K562 (cell line): Measurements from ENCODE around the gene IGSF21. TPM values are rescaled to one million over a fixed set of nuclear protein-coding genes. Genes with fewer than 3 reads are reported as not detected.
A peak's percentile ranks its signal among the peaks of the same experiment; 100 is the strongest.

Experiments used
- CBFA2T2 ChIP-seq: fragments of 450-650 bp; conservative IDR thresholded peaks from 2 replicates; pipeline ENCODE4 v1.6.1; 2017; ENCODE audit warnings: mild to moderate bottlenecking
- CTCF ChIP-seq, 3 experiments: IDR thresholded peaks in 2 of 3; conservative IDR thresholded peaks in 1 of 3; 2 replicates each; pipeline ENCODE4 v1.5.1; 2011 to 2012; ENCODE audit warnings: low read length in 3 of 3, mild to moderate bottlenecking in 3 of 3, control low read depth in 2 of 3, improper control_type of control experiment in 1 of 3, inconsistent platforms in 1 of 3, low read depth in 1 of 3, mixed read lengths in 1 of 3, moderate library complexity in 1 of 3; ENCODE audit not compliant: insufficient read depth in 2 of 3
- CTCFL ChIP-seq: IDR thresholded peaks from 2 replicates; pipeline ENCODE4 v1.6.1; 2011; ENCODE audit warnings: borderline replicate concordance, low read depth, mild to moderate bottlenecking, moderate library complexity, low read length; ENCODE audit not compliant: insufficient read depth, poor library complexity, severe bottlenecking
- ETV6 ChIP-seq, 3 experiments: fragments of 150-350 bp in 1 of 3; sonication (generic) in 1 of 3; formaldehyde crosslinking in 1 of 3; IDR thresholded peaks; 2 replicates each; pipeline versions ENCODE4 v1.6.1 to v1.8.0; 2014 to 2022; ENCODE audit warnings: borderline replicate concordance in 2 of 3, low read depth in 2 of 3, antibody characterized with exemption in 1 of 3, low read length in 1 of 3, mild to moderate bottlenecking in 1 of 3, missing genetic modification reagents in 1 of 3
- FOXM1 ChIP-seq, 2 experiments: fragments of 450-650 bp in 1 of 2; sonication (generic) in 1 of 2; formaldehyde crosslinking in 1 of 2; IDR thresholded peaks; 2 replicates each; pipeline versions ENCODE4 v1.6.1 to v1.9.0; 2017 to 2022; ENCODE audit warnings: low read depth in 2 of 2, mild to moderate bottlenecking in 2 of 2, missing genetic modification reagents in 1 of 2, moderate library complexity in 1 of 2
- GMEB1 ChIP-seq: fragments of 250-450 bp; sonication (Bioruptor Pico); IDR thresholded peaks from 2 replicates; pipeline ENCODE4 v1.4.0; 2020; ENCODE audit warnings: mild to moderate bottlenecking
- HES1 ChIP-seq: fragments of 450-650 bp; IDR thresholded peaks from 2 replicates; pipeline ENCODE4 v1.6.1; 2016; ENCODE audit warnings: low read depth, mild to moderate bottlenecking, moderate library complexity
- HMBOX1 ChIP-seq: sonication (generic); IDR thresholded peaks from 2 replicates; pipeline ENCODE4 v1.6.1; 2016
- ILK ChIP-seq: fragments of 450-650 bp; IDR thresholded peaks from 2 replicates; pipeline ENCODE4 v1.6.1; 2016; ENCODE audit warnings: missing genetic modification characterization, low read depth, mild to moderate bottlenecking, missing compliant biosample characterization, moderate library complexity, borderline replicate concordance
- MAX ChIP-seq: sonication (generic); formaldehyde crosslinking; IDR thresholded peaks from 2 replicates; pipeline ENCODE4 v1.9.0; 2022; ENCODE audit warnings: mild to moderate bottlenecking, missing genetic modification reagents
- POLR2AphosphoS2 ChIP-seq: IDR thresholded peaks from 2 replicates; pipeline ENCODE4 v1.6.1; 2012; ENCODE audit warnings: low read length, improper control_type of control experiment
- TAF1 ChIP-seq: IDR thresholded peaks from 2 replicates; pipeline ENCODE4 v1.6.1; 2011; ENCODE audit warnings: mild to moderate bottlenecking, low read length, moderate library complexity; ENCODE audit not compliant: insufficient read depth, control insufficient read depth, severe bottlenecking; ENCODE audit errors: extremely low read depth
- THRA ChIP-seq: fragments of 450-650 bp; IDR thresholded peaks from 2 replicates; pipeline ENCODE4 v1.6.1; 2017; ENCODE audit warnings: mild to moderate bottlenecking, moderate library complexity
- polyA plus RNA-seq, 8 experiments: library from polyadenylated mRNA; depleted of rRNA in 4 of 8; stranded (reverse) in 5 of 8; unstranded in 3 of 8; fragments of >200 nt; fragmentation: Nextera tagmentation in 2 of 8; fragmentation: Illumina TruSeq in 1 of 8; extraction: Ambion mirVana in 2 of 8; extraction: Trizol in 1 of 8; gene quantifications; 2 replicates each; pipeline versions ENCODE4 v1.2.1 to v1.2.3, GENCODE V29; 2011 to 2014; ENCODE audit warnings: inconsistent platforms in 1 of 8, missing spikeins in 1 of 8
- total RNA-seq, 7 experiments: library from RNA; depleted of rRNA in 6 of 7; stranded (reverse); fragments of >200 nt in 6 of 7; fragmentation: Illumina TruSeq in 2 of 7; extraction: Trizol in 2 of 7; gene quantifications; 2 replicates each; pipeline versions ENCODE4 v1.2.1 to v1.2.3, GENCODE V29; 2011 to 2021; ENCODE audit warnings: low replicate concordance in 1 of 7
- TF ChIP-seq, protein P1 (sequence below): fragments of 250-450 bp; sonication (Bioruptor Pico); IDR thresholded peaks from 2 replicates; pipeline ENCODE4 v1.5.0; 2021

The IGSF21 gene
- total and polyA plus RNA-seq, 9 of the 15 experiments (the other 6 are each of a cell fraction or from before 2014, with no cell fraction given), result not detected

- TF ChIP-seq FOXM1 (IDR thresholded peaks at IDR 0.05; ENCODE audit: low read depth) (no peak), FOXM1 (CRISPR knock-in tag; IDR thresholded peaks at IDR 0.05; ENCODE audit: low read depth) (no peak), ETV6 (IDR thresholded peaks at IDR 0.05; ENCODE audit: borderline replicate concordance in 1 of 2, low read depth in 2 of 2, low read length in 1 of 2) (no peak), ETV6 (CRISPR knock-in tag; IDR thresholded peaks at IDR 0.05; ENCODE audit: borderline replicate concordance) (no peak), CTCF (IDR thresholded peaks at IDR 0.05 in 2 of 3, conservative IDR thresholded peaks at IDR 0.05 in 1 of 3; ENCODE audit: insufficient read depth in 2 of 3, low read depth in 1 of 3, low read length in 3 of 3) (peak; percentile 56 to 69 (median 63)), ILK (tag) (no peak), THRA (no peak), CTCFL (no peak), GMEB1 (CRISPR knock-in tag) (no peak), POLR2AphosphoS2 (no peak), HES1 (no peak), TAF1 (no peak), CBFA2T2 (no peak), MAX (peak; percentile 93), HMBOX1 (no peak)
- TF ChIP-seq, protein P1, sequence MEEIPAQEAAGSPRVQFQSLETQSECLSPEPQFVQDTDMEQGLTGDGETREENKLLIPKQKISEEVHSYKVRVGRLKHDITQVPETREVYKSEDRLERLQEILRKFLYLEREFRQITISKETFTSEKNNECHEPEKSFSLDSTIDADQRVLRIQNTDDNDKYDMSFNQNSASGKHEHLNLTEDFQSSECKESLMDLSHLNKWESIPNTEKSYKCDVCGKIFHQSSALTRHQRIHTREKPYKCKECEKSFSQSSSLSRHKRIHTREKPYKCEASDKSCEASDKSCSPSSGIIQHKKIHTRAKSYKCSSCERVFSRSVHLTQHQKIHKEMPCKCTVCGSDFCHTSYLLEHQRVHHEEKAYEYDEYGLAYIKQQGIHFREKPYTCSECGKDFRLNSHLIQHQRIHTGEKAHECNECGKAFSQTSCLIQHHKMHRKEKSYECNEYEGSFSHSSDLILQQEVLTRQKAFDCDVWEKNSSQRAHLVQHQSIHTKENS (CRISPR knock-in tag), result no peak
Observed at GRCh38 chr1:18322368-18323032, 214.9 kb downstream of the IGSF21 start (continued).
